RPMI7951 (cell line): ENCODE measurements around the gene OSBPL8. TPM values are rescaled to one million over a fixed set of nuclear protein-coding genes. Genes with fewer than 3 reads are reported as not detected.

Source experiments
- DNase-seq: peaks from one replicate; pipeline ENCODE4 v3.0.0-alpha.2; 2012; ENCODE audit warnings: low read depth
- total RNA-seq: library from RNA; depleted of rRNA; stranded (reverse); fragments of >200 nt; shearing (Covaris generic); gene quantifications from 2 replicates; pipeline ENCODE4 v1.2.3, GENCODE V29; 2014

The OSBPL8 gene
- total RNA-seq, 1 experiment from 2014 or later, result 55.9 TPM

DNA sequence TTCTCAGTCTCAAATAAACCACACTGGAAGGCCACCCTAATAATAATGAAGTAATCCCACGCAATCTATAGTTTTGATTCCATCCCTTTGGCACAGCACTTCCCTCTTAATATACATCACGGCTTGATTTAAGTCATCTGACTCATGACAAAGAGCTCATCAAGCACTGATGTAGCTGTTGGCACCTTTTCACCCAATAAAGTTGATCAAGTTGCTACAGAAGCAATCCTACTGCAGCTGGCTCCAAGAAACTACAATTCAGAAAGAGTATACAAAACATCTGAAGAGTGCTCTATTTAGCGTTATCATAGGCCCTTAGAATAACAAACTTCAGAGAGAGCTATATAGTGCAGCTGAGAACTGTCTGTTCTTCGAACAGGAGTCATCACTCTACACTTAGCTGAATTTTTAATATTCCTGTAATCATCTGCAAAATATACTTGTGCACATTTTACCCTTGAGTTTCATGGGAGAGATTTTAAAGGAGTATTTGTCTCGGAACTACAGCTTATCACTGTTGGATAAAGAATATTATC lies 94.9 kb downstream of the OSBPL8 start:
- no peak for DNase-seq

GRCh38 chr12:76462668-76463224 lies 96.8 kb downstream of the OSBPL8 start:
- no peak for DNase-seq

GRCh38 chr12:76460807-76461206 lies 98.8 kb downstream of the OSBPL8 start:
- no peak for DNase-seq

DNA sequence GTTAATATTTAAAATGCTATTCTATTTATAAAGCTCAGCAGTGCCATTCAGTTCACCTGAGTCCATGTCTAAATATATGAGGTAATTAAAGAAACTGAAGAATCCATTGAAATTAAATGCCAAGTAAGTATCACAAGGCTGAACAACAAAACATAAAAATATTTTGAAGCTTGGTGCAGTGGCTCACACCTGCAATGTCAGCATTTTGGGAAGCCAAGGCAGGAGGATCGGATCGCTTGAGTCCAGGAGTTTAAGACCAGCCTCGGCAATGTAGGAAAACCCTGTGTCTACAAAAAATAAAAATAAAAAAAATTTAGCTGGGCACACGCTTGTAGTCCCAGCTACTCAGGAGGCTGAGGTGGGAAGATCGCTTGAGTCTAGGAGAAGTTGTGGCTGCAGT lies 101.8 kb downstream of the OSBPL8 start:
- no peak for DNase-seq

- DNase-seq, result no peak
Observed at GRCh38 chr12:76457010-76457409, 102.6 kb downstream of the OSBPL8 start.

DNA sequence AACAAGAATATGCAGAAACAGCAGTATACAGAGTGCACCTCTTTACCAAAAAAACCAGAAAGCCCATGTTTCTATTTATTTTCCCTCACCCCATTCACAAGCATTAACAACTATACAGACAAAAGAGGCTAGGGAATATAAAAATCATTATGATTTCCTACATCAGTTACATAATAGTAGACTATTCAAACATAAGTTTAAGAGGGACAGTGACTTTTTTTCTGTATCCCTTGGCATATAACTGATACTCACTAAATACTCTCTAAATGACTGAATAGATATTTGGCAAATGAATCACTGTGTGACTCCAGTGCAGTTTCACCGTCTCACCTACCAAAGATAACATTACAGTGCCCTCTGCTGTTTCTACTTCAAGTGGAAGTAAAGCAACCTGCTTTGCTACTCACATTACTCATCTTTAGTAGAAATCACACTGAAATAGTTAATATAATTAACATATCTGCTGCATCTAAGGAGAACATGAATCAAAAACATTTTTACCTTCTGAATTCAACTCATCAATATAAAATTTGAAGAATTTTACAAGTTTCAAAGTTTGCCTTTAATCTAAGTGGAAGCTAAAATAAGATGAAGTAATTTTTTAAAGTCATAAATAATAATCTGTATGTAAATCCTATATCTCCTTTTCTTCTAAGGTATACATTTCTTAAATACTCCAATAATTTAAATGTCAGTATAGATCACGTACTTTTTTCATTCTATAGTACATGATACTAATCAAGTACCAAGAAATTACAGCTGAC lies 103.8 kb downstream of the OSBPL8 start:
- peak; percentile 79 for DNase-seq

GRCh38 chr12:76451528-76451927 lies 108.0 kb downstream of the OSBPL8 start:
- no peak for DNase-seq

GRCh38 chr12:76450690-76451089 lies 108.9 kb downstream of the OSBPL8 start:
- DNase-seq, result peak; percentile 79

DNA sequence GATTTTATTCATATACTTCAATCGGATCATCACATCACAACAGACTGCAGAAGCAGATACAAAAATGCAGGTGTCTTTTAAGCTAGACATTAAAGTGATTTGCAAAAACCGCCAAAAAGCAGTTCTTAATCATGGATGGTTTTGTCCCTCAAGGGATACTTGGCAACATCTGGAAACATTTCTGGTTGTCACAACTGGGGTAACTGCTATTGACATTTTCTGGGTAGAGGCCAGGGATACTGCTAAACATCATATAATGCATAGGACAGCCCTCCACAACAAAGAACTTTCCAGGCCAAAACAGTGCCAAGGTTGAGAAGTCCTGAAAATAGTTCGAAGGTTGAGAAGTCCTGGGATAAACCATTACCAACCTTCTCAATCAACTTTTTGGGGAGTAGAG lies 109.6 kb downstream of the OSBPL8 start:
- peak; percentile 52 for DNase-seq

DNA sequence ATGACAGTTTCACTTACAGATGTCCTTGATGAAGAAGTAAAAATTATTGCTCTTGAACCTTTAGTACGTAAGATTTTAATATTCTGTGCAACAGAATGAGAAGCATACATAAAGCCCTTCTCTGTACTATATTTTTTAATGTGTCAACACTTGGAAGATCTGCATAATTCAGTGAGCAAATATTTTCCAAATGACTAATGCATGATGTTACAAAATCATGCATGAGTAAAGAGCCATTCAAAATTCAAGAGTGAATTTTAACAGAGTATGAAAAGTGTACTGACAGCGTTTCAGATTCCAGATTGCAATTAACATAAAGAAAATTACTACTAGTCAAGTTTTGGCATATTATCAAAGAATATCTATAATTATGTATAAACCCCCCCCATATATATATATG lies 110.0 kb downstream of the OSBPL8 start:
- peak; percentile 57 for DNase-seq

DNA sequence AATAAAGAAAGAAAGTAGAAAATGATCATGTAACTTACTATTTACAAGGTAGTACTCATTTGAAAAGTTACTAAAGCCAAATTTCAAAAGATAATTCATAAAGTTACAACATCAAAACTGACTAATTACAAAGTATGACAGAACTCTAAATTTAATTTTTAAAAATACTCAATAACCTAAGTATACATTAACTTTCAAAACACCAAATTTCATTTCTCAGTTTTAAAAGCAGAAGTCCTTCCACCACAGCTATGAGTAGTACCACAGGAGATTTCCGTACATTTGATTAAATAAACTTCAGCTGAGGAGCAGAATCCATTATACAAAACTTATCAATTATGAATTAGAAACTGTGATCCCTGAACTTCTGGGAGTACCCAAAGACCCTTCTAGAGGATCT lies 110.6 kb downstream of the OSBPL8 start:
- no peak for DNase-seq

DNA sequence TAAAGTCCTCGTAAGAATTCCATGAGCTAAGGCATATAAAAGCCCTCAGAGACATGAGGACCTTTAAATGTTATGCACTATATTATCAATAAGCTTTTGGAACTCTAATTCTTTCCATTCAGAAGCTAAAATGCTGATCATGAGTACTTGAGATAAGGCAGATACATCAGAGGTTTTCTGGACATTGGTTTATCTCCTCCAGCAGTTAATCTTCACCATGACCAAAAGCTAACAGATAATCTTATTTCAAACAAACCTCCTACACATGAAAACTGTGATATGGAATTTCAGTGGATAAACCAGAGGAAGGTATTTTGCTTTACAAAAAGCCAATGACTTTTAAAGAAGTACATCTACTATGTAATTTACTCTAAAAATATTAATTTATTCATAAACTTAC lies 113.5 kb downstream of the OSBPL8 start:
- no peak for DNase-seq

GRCh38 chr12:76445462-76445861 lies 114.1 kb downstream of the OSBPL8 start:
- DNase-seq, result peak; percentile 28

GRCh38 chr12:76444408-76444984 lies 115.1 kb downstream of the OSBPL8 start:
- no peak for DNase-seq

GRCh38 chr12:76441016-76441415 lies 118.6 kb downstream of the OSBPL8 start:
- no peak for DNase-seq

- DNase-seq, result no peak
Observed at GRCh38 chr12:76432733-76433132, 126.8 kb downstream of the OSBPL8 start.

GRCh38 chr12:76428117-76428516 lies 131.5 kb downstream of the OSBPL8 start:
- DNase-seq, result no peak

DNA sequence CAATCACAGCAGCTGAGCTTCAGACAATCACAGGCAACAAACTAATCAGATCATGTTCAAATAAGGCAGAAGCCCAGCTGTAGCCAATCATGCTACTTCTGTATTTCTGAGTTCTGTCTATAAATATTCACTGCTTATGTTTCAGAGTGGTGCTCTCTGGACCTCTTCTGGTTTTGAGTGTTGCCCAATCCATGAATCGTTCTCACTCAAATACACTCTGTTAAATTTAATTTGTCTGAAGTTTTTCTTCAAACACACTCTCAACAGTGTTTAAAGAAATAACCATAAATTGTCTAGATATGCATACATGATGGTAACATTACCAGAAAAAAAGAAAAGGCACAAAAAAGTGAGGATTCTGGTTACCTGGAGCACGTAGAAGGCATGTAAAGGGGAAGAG lies 133.4 kb downstream of the OSBPL8 start:
- no peak for DNase-seq

GRCh38 chr12:76424941-76425340 lies 134.6 kb downstream of the OSBPL8 start:
- DNase-seq, result no peak

DNA sequence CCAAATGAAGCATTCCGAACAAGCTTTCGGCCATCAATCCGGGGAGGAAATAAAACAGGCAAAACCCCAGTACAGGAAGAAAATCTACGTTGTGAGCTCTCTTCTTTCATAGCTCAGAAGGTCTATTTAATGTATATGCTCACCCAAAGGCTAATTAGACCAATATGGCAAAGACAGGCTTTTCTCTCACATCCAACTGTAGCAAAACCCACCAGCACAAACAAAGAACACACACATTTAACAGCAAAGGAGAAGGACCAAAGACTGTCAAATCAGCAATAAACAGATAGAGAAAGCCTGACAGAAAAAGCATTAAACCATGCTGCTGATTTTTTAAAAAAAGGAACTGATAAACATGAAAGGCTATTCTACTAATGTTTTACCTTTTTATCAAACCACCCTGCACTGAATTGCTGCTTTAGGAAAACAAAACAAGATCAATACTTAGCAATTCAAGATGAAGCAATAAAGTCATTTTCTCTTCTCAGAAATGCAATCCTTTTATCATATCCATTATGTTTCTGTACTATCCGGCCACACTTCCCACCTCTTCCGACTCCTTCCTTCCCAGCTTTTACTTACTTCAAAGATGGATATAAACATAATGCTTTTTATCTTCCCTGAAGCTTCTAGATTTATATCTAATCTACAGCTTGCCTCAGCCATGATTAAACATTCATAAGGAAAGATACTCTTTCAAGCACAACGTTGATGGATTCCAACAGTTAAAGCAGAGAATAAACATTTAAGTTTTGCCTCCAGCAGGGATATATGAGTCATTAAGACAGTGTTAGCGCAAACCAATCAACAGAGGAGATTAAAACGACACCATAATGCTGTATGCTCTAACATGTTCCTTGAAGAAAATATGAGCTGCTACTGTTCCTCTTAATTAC lies 136.8 kb downstream of the OSBPL8 start:
- DNase-seq, result peak; percentile 74

- DNase-seq, result no peak
Observed at GRCh38 chr12:76422154-76422542, 137.4 kb downstream of the OSBPL8 start.

DNA sequence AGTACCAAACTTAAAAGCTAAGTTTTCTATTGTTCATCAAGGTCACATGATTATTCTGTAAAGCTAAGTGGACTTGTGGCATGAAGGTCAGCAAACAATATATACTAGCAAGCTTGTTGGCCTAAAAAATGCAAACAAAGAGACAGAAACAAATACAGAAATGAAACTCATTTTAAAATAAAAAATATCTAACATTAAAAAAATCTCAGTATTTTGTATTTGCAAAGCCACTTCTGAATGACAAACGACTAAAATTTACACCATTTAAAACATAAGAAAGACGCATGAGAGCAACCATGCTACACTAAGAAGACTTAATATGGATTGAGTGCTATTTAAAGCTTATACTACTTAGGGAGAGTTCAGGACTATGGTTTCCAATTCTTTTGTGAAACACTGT lies 138.5 kb downstream of the OSBPL8 start:
- no peak for DNase-seq
